NCI-H2171 (cell line): ENCODE data around the gene SMPD1.
"Not testable (repeated sequence)": the region's sequence is repeated elsewhere in the genome, so short reads cannot be mapped to it uniquely, and the experiment has no call there.

ENCODE experiments used
- DNase-seq: peaks from one replicate; lab custom pipeline; 2025; lab: John Stamatoyannopoulos, UW

Gene SMPD1

DNA sequence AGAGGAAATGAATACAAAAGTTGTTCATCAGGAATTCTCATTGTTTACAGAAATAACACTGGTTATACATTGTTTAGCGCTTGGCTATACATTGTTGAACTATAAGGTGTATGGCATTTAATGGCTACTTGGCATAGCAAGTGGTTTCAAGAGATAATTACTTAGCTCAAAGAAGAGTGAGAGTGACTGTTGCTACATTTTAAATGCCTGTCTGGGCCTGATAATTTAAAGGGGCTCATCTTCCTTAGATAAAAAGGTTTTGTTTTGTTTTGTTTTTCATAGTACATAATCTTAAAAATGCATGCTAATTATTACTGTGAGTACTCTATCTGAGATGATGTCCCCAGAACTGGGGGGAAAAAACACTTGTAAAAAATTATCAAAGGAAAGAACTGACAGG lies 1.5 kb upstream of the SMPD1 start:
- no peak for DNase-seq

DNA sequence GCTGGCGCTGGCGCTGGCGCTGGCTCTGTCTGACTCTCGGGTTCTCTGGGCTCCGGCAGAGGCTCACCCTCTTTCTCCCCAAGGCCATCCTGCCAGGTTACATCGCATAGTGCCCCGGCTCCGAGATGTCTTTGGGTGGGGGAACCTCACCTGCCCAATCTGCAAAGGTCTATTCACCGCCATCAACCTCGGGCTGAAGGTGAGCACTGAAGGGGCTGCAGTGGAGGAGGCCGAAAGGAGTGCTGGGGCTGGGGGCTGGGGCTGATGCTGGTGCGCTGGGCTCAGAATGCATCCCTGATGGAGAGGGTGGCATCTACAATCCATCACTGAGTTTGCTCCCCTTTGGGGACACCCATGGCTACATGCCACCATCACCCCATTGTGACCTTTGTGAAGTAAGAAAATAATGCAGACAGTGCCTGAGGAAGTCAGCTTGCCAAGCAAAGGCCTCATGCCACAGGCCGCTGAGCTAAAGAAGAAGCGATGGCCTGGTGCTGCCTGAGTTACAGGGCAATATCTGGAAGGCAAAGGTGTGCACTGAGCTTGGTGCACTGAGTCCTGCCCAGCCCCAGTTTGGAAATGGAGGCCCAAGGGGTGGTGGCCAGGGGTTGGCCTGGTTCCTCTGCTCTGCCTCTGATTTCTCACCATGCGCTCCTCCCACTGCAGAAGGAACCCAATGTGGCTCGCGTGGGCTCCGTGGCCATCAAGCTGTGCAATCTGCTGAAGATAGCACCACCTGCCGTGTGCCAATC lies 620 bp downstream of the SMPD1 start:
- DNase-seq = no peak

DNA sequence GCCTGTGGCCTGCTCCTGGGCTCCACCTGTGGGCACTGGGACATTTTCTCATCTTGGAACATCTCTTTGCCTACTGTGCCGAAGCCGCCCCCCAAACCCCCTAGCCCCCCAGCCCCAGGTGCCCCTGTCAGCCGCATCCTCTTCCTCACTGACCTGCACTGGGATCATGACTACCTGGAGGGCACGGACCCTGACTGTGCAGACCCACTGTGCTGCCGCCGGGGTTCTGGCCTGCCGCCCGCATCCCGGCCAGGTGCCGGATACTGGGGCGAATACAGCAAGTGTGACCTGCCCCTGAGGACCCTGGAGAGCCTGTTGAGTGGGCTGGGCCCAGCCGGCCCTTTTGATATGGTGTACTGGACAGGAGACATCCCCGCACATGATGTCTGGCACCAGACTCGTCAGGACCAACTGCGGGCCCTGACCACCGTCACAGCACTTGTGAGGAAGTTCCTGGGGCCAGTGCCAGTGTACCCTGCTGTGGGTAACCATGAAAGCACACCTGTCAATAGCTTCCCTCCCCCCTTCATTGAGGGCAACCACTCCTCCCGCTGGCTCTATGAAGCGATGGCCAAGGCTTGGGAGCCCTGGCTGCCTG lies 1.4 kb downstream of the SMPD1 start:
- no peak for DNase-seq

DNA sequence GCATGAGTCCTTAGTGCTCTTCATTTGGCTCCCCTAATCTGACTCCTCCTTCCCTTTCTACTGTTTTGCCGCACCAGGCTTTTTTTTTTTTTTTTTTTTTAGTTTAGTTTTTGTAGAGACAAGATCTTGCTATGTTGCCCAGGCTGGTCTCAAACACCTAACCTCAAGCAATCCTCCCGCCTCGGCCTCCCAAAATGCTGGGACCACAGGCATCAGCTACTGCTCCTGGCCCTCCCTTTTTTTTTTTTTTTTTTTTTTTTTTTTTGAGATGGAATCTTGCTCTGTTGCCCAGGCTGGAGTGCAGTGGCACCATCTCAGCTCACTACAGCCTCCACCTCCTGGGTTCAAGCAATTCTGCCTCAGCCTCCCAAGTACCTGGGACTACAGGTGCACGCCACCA lies 2.0 kb downstream of the SMPD1 start:
- not testable (repeated sequence) for DNase-seq

DNA sequence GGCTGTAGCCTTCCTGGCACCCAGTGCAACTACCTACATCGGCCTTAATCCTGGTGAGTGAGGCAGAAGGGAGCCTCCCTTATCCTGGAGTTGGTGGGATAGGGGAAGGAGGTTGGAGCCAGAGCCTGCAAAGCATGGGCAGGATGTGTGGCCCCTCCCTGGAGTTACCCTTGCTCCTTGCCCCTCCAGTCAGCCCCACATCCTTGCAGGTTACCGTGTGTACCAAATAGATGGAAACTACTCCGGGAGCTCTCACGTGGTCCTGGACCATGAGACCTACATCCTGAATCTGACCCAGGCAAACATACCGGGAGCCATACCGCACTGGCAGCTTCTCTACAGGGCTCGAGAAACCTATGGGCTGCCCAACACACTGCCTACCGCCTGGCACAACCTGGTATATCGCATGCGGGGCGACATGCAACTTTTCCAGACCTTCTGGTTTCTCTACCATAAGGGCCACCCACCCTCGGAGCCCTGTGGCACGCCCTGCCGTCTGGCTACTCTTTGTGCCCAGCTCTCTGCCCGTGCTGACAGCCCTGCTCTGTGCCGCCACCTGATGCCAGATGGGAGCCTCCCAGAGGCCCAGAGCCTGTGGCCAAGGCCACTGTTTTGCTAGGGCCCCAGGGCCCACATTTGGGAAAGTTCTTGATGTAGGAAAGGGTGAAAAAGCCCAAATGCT lies 3.9 kb downstream of the SMPD1 start:
- DNase-seq = no peak

DNA sequence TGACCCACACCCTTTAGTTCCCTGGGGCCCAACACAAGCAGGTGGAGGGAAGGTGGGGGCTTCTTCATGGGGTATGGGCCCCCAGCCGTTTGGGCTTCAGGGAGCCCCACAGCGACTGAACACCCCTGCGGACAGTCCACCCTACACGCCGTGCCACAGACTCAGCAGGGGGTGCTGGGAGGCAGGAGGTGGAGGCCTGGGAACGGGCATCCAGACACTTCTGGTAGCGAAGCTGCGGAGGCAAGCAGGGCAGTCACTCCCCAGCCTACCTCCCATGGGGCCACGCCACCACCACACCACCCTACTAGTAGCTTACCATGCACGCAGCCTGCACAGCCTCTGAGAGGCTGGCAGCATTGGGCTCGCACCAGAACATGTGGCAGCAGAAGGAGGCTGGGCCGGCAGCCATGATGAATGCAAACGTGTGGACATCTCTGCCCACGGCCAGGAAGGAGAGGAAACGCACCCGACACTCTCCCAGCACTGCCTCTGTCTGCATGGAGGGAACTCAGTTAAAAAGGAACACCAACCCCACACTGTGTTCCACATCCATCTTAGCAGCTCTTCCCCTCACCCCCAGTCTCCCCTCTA lies 5.3 kb downstream of the SMPD1 start:
- no peak for DNase-seq

DNA sequence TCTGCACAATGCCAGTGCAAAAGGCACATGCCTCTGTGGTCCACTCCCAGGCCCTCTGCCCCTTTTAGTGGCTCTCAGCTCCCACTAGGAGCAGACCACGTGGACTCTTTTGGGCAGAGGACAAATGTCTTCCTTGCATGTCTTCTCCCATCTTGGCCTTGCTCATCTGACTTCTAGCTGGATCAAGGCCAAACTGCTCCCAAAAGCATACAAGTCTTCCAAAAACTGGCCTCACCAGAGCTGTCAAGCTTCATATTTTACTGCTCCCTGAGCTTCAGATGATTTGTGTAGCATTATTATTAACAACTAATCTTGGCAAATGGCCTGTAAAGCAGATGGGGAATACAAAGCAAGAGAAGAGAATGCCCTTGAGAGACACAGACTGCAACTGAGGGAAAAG lies 6.9 kb downstream of the SMPD1 start:
- no peak for DNase-seq

DNA sequence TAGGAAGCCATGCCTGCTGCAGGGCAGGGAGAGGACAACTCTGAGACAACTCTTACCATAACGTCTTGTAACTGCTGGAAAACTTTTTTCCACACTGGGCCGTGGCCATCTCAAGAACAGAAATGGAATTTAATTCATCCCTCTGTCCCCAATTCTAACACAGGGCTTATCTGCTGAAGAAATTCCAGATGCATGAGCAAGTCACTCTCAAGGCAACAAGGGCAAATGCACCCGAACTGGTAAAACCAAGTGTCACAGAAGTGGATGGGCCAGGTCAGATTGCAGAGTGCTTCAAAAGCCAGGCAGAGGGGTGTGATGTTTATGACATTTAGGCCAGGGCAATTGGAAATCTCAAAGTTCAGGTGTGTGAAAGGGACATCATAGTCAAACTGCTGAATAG lies 7.4 kb downstream of the SMPD1 start:
- DNase-seq = no peak

DNA sequence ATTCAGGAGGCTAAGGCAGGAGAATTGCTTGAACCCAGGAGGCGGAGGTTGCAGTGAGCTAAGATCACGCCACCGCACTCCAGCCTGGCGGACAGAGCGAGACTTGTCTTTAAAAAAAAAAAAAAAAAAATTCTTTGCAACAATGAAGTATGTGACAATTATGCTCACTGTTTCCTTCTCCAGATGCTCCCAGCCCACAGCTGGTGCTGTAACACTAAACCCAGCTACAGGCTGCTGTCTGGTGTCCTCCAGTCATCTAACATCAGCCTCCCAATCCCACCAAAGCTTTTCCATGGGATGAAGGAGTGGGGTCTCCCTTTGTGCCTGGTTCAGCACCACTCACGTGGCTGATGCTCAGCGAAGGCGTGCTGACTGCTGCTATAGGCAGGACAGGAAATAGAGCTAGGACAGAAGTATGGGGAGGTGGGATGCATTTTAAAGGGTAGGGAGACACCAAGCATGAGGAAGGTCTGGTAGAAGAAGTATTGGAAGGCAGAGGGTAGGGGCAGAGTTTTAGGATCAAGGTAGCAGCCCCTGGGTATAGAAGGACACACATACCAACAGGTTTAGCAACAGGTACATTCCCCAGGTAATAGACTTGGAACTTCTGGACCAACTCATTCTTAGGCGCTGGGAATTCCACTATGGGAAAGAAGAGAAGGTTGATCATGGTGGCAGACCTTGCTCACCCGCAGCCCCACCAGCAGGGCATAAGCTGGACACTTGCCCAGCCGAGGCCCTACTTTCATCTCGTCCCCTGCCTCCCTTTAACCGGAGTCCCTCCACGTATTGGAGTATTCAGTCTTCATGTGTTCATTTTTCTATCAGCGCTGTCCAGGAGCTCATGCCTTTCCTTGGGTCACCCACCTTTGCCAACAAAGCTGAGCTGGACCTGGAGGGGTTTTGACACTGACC lies 10.4 kb downstream of the SMPD1 start:
- no peak for DNase-seq

DNA sequence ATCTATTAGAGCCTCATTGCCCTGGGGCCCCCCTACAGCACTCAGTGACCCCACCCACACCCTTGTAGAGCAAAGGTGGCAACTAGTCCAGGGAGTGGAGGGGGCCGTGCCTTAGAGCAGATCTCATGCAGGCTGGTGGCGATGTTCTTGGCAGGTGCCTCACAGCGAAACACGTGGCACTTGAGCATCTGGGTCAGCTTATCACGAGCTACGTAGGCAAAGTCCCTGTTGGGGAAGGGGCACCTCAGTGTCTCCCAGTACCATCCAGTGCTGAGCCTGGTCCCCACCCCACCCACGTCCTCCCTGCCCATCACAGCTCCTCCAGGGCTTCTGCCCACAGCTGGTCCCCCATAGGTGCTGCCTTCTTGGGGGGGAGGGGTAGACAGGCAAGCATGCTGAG lies 11.2 kb downstream of the SMPD1 start:
- DNase-seq = no peak

DNA sequence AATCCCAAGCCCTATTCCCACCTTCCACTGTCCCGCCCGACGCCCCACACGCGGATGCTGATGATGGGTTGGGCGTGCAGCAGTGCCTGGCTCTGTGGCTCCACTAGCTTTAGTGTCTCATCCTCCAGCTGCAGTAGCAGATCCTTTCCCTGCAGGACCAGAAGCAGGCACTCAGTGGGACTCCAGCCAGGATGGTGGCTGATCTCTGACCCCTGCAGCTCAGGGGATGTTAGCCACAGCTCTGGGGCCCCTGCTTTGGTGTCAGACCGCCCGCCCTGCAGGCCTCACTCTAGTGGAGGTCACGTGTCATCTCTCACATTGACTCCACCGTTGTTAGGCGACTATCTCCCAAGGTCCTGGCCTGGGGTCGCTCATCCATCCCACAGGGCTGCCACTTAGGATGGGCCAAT lies 11.8 kb downstream of the SMPD1 start:
- DNase-seq = no peak

DNA sequence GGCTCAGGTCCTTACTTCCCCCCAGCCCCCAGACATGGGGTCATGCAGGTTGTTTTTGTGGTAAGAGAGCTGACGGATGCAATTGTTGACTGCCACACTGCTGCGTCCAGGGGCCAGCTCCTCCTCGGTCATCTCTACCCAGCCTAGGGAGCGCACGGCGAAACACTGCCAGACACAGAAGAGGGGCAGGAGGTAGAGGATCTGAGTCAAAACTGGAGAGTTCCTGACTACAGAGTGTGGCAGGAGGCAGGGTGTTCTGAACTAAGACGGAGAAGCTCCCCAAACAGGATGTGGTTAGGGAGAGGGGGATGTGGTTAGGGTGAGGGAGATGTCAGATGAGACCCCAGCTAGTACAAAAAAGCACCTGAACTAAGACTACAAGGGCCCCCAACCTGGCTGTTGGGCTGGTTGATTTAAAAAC lies 12.3 kb downstream of the SMPD1 start:
- DNase-seq = no peak

DNA sequence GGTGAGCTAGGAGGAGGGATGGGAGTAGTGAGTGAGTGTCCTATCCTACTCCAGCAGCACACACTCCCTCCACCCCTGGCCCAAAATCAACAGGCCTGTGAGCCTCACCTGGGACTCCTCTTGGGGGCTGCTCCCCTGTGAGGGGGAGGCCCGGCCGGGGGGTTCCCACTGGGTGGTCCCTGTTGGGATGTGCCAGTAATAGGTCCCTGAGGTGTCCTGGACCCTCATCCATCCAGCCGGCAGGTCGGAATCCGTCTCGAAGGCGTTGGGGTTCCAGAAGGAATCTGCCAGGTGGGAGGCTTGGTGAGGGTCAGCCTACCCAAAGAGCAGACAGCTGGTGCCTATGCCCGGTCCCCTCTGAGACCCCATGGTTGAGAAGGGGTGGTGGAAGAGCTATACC lies 13.3 kb downstream of the SMPD1 start:
- no peak for DNase-seq

DNA sequence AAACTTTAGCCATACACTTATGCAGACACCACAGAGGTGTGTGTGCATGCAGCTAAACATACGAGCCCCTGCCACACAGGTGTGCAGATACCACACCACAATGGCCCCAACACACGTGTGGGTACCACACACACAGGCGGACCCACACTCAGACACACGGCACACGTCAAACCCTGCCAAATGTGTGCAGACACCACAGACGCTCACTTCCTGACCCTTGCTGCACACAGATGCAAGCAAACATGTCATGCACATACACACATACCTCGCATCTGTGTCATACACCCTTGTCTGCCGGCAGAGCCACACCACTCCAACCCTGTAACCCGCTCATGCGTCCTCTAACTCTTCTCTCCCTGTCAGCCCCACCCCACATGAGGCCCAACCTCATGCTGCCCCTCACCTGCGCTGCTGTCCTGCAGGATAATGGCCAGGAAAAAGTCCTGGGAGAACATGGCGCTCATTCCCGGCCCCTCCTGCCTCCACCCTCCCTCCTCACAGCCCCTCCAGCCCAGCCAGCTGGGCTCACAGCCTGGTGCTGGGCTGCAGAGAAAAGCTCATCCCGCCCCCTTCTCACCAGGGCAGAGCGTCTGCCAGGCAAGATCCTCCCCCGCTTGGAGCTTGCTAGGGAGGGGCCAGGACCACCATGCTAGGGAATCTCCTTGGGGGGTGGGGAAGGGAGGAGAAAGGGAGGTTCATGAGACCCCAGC lies 14.2 kb downstream of the SMPD1 start:
- no peak for DNase-seq

DNA sequence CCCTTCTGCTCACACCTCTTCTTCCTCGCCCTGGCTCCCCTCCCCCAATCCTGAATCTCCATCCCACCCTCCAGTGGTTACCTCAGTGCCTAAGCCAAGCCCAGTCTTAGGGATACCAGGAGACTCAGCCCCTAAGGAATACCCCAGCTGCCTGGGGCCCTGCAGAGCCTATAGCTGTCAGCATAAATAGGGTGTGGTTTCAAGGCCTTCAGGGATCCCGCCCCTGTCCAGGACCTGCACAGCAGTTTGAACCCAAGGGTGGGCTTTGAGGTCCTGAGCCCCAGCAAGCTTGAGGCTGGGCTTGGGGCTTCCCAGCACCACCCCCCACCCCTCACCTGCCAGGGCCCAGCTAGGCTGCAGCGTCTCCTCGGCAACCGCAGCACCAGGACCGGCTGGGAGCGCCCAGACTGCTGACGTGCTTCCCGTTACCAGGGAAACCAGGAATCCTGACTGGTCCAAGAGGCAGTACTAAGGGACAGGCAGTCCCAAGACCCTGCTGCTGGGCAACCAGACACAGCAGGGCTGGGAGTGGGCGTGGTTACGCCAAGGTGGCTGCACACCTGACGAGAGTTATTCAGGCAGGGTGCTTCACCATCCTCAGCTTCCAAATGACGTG lies 14.9 kb downstream of the SMPD1 start:
- DNase-seq = no peak

DNA sequence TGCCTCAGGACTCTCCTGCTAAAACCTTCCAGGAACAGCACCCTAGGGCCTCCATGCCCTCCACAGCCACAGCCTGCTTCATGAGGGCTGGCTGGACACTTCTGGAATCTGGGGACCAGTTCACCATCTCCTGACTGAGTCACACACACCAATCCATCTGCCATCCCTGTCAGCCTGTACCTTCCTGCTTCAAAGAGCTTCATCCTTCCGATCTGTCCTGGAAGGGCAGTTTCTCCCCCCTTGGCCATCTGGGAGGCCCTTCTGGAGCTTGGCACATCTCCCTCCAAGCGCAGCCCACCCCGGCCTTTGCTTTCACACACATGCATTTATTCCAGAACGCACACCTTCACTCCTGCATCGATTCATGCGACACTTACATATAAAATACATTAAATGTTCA lies 15.6 kb downstream of the SMPD1 start:
- DNase-seq = no peak

DNA sequence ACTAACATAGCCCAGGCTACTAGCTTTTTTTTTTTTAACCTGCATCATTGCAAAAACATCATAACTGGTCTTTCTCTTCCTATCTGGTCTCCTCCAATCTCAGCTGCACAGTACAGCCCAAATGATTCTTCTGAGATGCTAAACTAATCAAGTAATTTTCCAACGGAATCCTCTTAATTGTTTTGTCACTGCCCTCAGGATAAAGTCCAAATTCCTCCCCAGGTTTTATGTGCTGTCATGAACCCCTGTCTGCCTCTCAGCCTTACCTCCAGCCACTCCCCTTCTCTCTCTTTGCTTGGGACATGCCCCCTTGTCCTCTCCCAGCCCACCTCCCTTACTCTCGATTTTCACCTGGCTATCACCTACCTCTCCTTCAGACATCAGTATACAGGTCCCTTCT lies 16.1 kb downstream of the SMPD1 start:
- no peak for DNase-seq

DNA sequence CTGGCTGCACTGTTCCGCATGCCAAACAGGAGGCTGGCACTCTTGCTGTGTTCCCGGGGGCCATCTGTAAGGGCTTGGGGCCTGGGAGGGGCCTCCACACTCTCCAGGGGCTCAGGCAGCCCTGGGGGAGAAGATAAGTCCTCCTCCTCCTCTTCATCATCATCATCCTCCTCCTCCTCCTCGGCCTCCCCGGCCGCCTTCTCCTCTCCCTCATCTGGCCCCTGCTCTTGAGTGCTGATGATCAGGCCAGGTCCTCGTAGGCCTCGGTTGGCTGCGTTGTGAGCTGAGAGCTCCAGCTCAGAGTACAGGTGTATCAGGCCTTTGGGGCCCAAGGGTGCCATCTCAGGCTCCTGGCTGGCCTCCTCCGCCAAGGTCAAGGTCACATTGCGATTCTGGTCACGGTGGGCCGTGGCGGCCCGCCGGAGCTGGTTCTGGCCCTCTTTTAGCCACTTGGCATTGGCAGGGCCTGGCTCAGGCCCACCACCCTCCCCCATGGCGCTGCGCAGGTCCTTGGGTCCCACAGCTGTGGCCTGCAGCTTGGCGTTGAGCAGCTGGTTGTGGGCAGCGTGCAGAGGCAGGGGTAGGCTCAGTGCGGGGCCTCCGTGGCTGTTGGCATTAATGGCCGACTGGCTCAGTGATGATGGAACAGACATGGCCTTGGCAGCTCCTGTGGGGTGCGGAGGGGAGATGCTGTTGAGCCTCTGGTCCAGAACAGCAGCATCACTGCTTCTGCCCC lies 20.6 kb downstream of the SMPD1 start:
- no peak for DNase-seq

DNA sequence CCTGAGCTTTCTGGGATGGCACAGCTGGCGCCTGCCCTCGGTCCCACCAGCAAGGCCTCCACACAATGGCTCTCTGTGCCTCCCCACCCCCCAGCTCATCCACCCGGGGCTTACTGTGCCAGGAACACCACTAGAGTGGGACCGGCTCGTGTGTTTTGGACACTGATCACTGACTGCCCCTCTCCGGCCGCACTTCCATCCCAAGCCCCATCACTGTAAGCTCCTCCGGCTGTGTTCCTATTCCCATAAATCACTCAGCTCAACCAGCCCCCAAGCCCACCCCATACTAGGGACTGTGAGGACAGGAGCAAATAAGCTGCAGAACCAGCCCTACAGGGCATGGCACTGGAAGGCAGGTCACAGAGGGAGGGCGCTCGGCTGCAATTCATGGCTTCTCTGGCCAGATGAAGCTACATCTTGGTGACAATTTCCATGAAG lies 21.3 kb downstream of the SMPD1 start:
- no peak for DNase-seq

DNA sequence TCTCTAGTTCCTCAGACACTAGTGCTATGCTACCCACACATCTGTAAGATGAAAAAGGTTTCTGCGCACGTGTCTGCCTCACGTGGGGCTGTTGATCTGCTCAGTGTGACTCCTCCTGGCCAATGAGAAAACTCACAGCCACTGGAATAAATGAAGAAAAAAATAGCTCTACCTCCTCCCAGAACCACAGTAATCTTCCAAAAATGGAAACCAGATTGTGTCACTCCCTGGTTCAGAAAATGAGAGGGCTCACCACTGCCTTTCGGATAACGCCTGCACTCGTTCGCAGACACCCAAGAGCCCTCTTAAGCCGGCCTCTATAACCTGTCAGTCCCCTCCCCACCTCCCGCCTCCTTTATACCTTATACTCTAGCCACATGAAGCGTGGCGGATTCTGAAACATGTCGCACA lies 23.5 kb downstream of the SMPD1 start:
- no peak for DNase-seq
